ENCODE data around the gene ALDH2.
"Not testable (repeated sequence)": the region's sequence is repeated elsewhere in the genome, so short reads cannot be mapped to it uniquely, and the experiment has no call there.

Gene ALDH2

DNA sequence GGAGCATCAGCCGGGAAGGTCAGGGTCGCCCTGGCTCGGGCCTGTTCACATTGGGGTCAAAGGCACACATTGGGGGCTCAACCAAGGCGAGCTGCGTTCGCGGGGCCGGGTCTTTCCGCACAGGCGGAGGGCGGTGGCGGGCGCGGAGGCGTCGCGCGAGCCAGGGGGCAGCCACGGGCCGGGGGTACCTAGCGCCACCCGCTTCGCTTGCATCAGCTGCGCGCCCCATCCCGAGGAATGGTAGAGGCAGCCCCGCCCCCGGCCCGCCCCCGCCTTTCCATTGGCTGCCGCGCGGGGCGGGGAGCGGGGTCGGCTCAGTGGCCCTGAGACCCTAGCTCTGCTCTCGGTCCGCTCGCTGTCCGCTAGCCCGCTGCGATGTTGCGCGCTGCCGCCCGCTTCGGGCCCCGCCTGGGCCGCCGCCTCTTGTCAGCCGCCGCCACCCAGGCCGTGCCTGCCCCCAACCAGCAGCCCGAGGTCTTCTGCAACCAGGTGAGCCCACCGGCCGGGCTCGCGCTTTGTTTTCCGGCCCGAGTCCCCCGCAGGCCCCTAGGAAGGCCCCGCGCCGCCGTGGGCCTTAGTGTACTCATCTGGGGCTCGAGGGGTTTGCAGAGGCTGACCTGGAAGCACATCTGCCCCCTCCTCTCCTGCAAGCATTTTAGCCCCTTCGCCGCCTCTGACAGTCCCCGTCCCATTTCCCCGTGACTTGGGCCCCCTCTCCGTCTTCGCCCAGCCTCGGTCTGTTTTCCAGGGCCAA, at the start of gene ALDH2:
Gene ALDH2 (plus strand): TSS at position 326 of the 754 bp plus-strand sequence. CDS start 50 bp downstream, at position 376.
- peak; percentile 22 for DNase-seq

DNA sequence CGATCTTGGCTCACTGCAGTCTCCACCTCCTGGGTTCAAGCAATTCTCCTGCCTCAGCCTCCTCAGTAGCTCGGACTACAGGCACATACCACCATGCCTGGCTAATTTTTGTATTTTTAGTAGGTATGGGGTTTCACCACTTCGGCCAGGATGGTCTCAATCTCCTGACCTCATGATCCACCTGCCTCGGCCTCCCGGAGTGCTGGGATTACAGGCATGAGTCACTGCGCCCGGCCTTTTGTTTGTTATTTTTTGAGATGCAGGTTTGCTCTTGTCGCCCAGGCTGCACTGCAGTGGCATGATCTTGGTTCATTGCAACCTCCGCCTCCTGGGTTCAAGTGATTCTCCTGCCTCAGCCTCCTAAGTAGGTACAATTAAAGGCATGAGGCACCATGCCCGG, 47.4 kb upstream of the ALDH2 start:
- DNase-seq, result not testable (repeated sequence)

DNA sequence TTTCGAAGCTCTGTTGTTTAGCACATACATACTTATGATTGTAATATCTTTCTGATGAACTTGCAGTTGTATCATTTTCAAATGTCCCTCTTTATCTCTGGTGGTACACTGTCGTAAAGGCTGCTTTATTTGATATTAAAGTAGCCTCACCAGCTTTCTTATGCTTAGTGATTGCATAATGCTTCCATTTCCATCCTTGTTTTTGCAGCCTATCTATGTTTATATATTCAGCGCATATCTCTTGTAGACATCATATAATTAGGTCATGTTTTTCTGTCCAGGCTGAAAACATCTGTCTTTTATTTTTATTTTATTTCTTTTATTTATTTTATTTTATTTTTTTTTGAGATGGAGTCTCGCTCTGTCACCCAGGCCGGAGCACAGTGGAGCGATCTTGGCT, 46.3 kb upstream of the ALDH2 start:
- DNase-seq, result no peak

DNA sequence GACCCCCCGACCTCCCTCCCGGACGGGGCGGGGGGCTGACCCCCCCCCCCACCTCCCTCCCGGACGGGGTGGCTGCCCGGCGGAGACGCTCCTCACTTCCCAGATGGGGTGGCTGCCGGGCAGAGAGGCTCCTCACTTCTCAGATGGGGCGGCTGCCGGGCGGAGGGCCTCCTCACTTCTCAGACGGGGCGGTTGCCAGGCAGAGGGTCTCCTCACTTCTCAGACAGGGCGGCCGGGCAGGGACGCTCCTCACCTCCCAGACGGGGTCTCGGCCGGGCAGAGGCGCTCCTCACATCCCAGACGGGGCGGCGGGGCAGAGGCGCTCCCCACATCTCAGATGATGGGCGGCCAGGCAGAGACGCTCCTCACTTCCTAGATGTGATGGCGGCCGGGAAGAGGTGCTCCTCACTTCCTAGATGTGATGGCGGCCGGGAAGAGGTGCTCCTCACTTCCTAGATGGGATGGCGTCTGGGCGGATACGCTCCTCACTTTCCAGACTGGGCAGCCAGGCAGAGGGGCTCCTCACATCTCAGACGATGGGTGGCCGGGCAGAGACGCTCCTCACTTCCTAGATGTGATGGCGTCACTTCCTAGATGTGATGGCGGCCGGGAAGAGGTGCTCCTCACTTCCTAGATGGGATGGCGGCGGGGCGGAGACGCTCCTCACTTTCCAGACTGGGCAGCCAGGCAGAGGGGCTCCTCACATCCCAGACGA, 42.9 kb upstream of the ALDH2 start:
- DNase-seq, result not testable (repeated sequence)

DNA sequence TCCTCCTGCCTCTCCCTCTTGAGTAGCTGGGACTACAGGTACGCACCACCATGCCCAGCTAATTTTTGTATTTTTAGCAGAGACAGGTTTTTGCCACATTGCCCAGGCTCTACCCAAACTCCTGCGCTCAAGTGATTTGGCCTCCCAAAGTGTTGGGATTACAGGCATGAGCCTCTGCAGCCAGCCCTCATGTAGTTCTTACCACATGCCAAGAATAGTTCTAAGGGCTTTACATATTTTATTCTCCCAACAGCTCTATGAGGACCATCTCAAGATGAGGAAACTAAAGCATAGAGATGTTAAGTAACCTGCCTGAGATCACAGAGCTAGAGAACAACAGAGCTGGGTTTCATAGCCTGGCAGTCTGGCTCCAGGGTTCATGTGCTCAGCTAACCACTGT, 37.9 kb upstream of the ALDH2 start:
- no peak for DNase-seq

DNA sequence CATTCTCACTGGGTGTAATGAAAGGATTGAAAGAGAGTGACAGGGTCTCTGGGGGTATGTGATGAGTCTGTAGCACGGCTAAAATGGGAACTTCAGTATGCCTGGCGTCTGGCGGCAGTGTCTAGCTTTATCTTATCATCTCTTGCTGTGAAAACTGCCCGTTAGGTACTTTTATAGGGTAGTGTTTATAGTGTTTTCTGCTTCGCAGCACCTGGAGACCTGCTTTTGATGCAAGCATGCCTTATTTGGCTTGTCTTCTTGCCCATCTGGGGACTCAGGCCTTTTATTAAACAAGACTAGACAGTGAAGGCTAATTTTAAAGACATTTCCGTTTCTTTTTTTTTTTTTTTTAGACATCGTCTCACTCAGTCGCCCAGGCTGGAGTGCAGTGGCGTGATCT, 36.3 kb upstream of the ALDH2 start:
- no peak for DNase-seq

DNA sequence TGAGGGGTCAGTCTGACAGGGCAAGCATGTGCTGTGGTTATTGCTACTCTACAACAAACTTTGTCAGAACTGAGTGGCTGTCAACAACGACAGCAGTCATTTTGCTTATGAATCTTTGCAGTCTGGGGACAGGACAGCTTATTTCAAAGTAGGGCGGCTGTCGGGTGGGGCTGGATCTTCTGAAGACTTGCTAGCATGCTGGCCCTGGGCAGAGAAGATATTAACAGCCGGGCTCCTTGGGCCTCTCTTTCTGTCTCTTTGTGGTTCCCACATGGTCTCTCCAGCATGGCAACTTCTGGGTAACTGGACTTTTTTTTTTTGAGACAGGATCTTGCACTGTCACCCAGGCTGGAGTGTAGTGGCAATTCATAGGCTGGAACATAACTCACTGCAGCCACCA, 33.9 kb upstream of the ALDH2 start:
- no peak for DNase-seq

DNA sequence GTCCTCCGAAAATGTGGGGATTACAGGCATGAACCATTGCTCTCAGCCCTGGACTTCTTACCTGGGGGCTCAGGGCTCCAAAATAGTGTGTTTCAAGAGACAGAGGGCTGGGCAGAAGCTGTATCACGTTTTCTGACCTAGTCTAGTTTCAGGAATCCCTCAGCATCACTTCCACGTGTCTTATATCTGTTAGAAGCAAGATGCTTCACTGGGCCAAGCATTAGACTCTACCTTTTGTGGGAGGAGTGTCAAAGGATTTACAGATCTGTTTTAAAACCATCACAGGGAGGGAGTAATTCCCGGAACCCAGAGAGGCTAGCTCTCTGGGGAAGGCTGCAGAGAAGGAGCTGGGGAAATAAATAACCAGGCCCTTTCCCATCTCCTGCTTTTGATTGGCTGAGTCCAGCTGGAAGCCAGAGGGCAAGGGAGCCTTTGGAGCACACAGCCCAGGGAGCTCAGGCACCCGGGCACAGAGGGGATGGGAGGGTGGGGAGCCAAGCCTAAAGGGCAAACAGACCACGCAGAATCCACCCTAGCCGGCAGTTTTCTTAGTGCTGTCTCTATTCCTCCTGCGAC, 33.3 kb upstream of the ALDH2 start:
- DNase-seq, result no peak

DNA sequence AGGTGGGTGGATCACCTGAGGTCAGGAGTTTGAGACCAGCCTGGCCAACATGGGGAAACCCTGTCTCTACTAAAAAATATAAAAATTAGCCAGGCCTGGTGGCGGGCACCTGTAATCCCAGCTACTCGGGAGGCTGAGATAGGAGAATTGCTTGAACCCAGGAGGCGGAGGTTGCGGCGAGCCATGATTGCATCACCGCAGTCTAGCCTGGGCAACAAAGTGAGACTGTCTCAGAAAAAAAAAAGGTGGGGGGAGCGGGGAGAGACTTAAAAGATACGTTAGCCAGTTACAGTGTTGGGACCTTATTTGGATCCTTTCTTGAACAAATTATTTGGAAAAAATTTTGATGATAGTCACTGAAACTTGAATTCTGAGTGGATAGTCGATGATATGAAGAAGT, 27.2 kb upstream of the ALDH2 start:
- DNase-seq, result not testable (repeated sequence)

DNA sequence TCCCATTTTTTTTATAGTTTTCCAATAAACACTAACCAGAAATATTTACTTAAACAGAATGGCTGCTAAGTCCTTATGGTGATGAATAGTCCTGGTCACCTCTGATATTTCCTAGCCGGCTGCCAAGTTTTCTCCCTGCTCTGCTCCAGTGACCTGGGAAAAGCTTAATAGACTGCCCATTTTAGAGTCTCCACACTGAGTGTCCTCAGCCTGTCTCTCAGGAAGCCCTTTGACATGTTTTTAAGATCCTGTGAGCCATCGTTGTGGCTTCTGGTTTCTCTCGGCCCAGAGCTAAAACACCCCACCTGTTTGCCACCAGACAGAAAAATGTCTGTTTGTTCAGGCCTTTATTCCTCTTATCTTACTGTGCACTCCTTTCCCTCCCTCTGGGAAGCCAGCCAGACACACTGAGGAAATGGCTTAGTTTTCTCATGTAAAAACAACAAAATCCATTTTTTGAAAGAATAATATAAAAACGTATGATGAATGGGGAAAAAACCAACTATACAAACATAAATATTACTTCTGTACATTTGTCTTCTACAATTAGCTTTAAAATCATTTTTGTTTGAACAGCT, 25.4 kb upstream of the ALDH2 start:
- no peak for DNase-seq

DNA sequence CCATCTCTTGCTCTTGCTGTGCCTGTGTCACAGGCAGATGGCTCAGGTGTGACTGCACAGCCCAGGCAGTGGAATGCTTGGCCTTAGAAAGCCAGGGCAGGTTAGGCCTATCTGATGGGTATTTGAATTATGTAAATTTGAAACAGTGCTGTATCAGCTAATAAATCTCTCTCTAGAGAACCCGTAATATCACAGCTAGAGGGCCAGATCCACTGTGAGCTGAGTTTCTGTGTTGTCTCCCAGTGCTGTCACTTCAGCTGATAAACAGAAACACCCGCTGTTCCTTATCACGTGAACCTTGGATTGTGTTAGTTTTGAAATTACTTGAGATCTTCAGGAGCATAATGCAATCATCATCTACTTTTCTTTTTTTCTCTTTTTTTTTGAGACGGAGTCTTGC, 21.5 kb upstream of the ALDH2 start:
- no peak for DNase-seq

DNA sequence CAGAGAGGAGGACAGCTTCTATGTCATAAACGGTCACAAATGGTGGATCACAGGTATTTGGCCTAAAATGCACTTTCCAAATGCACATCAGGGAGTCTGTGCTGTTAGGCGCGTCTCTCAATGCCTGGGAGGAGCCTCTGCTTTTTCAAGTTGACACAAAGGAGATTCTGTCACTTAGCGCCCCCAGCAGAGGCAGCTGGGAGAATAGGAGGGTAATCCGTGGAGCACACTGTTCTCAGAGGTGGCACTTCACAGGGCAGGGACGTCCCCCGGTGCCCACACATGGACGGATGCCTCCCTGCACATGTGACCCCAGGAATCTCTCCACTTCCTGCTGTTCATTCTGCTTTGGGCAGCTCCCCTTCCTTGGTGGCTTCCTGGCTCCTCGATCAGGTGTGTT, 19.4 kb upstream of the ALDH2 start:
- DNase-seq, result no peak

DNA sequence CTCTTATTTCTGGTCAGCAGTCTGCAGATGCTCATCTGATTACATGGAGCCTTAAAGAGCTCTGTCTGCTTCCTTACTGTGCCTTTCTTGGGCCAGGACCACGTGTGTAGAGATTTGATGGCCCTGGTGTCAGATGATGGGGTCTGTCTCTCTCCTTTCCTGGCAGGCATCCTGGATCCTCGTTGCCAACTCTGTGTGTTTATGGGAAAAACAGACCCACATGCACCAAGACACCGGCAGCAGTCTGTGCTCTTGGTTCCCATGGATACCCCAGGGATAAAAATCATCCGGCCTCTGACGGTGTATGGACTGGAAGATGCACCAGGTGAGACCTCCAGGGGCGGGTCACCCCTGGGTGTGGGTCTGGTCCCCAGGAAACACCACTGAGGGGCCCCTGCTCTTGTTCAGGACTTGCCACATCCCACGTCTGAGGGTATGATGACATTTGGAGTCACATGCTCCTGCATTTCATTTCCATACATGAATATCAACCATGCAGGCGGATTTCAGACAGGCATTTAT, 18.5 kb upstream of the ALDH2 start:
- DNase-seq, result no peak

DNA sequence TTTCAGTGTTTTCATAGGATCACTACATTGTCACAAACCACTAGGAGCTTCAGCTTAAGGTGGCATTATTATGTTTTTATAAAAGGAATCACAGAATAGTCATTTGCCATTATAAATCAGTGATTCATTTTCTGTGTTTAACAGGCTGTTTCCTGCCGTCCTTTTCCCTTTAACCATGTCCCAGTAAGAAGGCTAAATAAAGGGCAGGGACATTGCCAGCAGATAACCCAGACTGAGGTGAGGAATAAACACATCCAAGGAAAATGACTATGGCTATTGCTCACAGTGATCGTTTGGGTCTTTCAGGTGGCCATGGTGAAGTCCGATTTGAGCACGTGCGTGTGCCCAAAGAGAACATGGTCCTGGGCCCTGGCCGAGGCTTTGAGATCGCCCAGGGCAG, 17.9 kb upstream of the ALDH2 start:
- no peak for DNase-seq

DNA sequence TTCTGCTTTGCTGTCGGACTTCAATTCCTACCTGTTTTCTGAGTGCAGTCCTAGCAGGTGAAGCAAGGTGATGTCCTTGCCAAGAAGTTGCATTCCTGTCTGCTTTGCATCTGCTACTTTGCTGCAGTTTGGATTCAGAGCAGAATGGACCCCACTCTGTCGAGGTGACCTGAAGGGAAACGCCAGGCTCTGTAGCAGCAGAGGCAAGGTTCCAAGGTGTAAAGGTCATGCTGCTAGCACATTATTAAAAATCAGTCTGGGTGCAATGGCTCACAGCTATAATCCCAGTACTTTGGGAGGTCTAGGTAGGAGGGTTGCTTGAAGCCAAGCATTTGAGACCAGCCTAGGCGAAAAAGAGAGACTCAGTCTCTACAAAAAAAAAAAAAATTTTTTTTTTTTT, 17.3 kb upstream of the ALDH2 start:
- no peak for DNase-seq

DNA sequence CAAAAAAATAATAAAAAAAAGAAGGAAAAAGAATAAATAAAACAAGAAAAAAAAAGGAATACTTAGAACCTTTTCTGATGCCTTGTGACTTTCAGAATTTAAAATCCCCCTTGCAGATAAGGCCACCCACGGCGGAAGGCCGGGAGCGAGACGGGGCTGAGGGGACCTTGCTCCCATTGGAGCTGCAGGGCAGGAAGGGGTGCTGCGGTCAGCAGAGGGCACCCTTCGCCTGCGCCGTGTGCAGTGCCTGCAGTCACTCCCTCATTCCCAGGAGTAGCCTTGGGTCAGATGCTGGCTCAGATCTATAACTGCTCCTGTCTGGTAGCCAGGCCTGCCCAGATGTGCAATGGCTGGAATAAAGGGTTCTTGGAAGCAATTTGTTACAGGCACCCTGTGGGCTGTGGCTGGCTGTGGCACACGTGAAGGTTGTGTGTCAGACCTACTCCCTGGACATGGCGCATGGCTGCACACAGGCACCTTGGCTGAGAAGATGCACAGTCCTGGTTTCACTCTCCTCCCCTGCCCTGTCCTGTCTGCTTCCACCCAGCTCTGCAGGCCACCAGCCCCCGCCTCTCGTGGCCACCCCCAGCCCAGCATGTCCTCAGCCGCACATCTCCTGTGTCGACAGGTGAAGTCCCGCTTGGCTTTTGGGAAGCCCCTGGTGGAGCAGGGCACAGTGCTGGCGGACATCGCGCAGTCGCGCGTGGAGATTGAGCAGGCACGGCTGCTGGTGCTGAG, 13.4 kb upstream of the ALDH2 start:
- peak; percentile 11 for DNase-seq

DNA sequence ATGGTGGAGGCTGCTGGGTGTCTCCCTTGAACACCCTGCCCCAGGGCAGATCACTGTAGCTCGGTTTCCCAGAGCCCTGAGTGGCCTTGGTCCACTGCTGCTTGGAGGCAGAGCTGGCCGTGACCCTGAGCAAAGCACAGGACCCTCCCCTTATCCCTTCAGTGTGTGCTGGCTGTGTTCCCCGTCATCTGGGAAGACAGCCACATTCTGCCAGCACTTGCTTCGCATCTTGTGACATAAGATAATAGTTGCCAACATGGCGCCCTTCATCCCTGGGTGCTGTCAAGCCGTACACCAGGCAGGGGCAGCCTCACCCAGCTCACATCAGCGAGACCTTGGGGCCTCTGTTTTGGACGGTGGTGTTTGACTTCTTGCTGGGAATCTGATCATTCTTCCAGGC, 12.1 kb upstream of the ALDH2 start:
- no peak for DNase-seq

DNA sequence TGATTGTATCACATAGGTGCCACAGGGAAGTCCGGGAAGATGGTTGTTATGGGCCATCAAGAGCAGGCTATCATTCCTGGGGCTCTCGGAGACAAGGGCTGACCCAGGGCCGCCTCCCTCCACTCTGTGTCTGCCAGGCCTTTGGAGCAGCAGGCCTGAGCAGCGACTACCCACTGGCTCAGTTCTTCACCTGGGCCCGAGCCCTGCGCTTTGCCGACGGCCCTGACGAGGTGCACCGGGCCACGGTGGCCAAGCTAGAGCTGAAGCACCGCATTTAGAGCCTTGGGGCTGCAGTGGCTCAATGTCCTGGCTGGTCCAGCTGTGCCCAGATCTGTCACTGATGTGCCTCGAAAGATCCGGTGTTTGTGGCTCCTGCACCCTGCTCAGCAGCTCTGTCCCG, 10.5 kb upstream of the ALDH2 start:
- no peak for DNase-seq

DNA sequence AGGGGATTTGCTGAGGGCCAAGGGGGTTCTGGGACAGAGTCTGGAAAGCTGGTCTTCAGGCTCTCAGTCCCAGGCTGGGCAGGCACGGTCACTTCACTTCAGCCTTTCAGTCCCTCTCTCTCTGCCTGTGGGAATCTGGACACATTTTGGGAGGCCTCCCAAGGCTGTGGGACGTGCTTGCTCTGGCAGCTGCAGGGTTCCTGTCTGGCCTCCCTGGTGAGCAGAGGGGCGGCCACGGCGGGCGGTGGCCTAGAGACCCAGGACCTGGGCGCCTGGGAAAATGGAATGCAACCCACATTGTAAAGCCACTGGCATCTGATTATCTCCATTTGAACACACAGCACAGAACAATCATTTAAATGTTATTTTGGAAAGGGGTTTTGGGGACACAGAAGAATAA, 10.1 kb upstream of the ALDH2 start:
- no peak for DNase-seq

DNA sequence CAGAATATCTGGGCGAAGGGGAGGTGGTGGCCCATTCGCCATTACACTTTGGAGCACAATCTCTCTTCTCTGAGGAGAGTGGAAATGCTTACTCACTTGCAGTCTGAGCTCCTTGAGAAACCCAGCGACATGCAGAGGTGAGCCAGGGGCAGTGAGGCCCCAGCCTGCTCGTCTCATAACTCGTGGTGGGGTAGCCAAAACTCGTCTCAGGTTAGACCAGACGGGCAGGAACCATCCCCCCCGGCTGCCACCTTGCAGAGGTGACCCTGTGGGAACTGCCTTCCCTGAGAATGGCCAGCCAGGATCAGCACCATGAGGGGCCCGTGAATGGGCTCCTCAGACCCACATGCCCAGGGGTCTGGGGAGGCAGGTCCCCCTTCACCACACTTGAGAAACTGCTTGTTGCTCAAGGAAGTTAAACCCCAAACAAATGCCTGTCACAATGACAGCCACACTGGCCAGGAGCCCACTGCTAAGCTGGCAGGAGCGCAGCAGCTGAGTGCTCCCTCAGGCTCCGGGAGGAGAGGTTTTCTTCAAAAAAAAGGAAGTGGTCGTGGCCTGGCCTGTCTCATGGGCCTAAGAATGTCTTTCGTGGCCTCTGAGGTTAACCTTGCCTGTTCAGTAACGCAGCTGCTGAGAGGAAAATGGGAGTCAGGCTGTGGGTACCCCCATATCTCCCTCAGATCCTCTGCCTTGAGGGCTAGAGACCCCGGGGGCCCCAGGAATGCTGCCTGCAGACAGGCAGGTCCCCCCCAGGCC, 9.2 kb upstream of the ALDH2 start:
- DNase-seq, result peak; percentile 10

DNA sequence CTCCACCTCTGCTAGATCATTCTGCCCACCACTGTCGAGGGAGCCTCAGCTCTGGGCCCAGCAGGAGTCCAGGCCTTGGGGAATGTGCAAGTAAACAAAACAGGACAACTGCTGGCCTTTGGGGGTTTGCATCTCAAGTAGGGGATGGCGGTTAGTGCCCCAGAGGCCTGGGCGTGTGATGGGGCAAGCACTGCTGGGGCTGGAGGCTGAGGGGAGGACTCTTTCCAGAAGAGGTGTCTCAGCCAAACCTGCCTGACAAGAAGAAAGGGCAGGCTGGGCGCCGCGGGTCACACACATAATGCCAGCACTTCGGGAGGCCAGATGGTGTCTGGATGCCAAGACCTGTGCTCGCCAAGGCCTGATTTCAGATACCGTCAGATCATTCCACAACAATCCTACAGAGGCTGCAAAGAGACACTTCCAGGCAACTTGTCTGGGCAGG, 8.6 kb upstream of the ALDH2 start:
- DNase-seq, result no peak

DNA sequence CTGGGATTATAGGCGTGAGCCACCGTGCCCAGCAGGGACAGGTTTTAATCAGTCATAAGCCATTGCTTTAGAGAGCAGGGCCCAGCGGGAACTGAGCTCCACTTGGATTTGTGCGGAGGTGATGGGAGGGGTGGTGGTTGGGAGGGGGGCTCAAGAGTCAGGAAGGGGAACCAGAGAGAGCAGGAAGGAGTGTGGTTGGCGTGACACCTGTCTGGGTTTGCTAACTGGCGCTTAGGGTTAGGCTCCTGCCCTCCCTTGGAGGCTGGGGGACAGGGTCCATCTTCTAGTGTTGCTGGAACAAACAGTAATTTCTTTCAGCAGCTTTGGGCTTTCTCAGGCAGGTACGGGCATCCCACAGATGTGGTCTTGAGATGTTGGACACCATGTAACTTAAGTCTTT, 7.5 kb upstream of the ALDH2 start:
- DNase-seq, result no peak

All from activated CD4-positive, alpha-beta T cell treated with anti-CD3 and anti-CD28 coated beads, Interleukin-2, Interleukin-6, amounts not matched to agents 100 ng/mL and 50 ng/mL, durations not matched to agents 16 hours and 8 hours (primary cell).